ENCODE measurements around the gene EXOSC10. TPM values are rescaled to one million over a fixed set of nuclear protein-coding genes. Genes with fewer than 3 reads are reported as not detected.
A peak's percentile ranks its signal among the peaks of the same experiment; 100 is the strongest.

The EXOSC10 gene
- total RNA-seq, 1 experiment from 2014 or later = 93.1 TPM

GRCh38 chr1:11058595-11059154 is 41.0 kb downstream of the EXOSC10 start:
- intact Hi-C loops (cut with micrococcal nuclease; ENCODE audit: unreplicated experiment) (no loop called here), in situ Hi-C loops (cut with HindIII; ENCODE audit: low pct_unique_long_range_greater_than_20kb, low sequenced_read_pairs) (no loop called here)
- H3K9me3 ChIP-seq (ENCODE audit: control insufficient read depth, insufficient read depth, low read depth, low read length) = no peaks in the 10 kb centered on the region
- TF ChIP-seq POLR2AphosphoS5 (IDR thresholded peaks at IDR 0.05; ENCODE audit: low read depth, low read length) (no peak), SIN3A (IDR thresholded peaks at IDR 0.05; ENCODE audit: borderline replicate concordance, insufficient read depth, low read depth, low read length) (no peak), REST (IDR thresholded peaks at IDR 0.05; ENCODE audit: insufficient read depth in 1 of 2, low read depth in 2 of 2, low read length in 1 of 2) (no peak), TCF7L2 (IDR thresholded peaks at IDR 0.05; ENCODE audit: low read depth, low read length) (no peak)
- TF ChIP-seq, protein P1, sequence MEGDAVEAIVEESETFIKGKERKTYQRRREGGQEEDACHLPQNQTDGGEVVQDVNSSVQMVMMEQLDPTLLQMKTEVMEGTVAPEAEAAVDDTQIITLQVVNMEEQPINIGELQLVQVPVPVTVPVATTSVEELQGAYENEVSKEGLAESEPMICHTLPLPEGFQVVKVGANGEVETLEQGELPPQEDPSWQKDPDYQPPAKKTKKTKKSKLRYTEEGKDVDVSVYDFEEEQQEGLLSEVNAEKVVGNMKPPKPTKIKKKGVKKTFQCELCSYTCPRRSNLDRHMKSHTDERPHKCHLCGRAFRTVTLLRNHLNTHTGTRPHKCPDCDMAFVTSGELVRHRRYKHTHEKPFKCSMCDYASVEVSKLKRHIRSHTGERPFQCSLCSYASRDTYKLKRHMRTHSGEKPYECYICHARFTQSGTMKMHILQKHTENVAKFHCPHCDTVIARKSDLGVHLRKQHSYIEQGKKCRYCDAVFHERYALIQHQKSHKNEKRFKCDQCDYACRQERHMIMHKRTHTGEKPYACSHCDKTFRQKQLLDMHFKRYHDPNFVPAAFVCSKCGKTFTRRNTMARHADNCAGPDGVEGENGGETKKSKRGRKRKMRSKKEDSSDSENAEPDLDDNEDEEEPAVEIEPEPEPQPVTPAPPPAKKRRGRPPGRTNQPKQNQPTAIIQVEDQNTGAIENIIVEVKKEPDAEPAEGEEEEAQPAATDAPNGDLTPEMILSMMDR (IDR thresholded peaks at IDR 0.05) = no peak
- H3K27ac ChIP-seq (ENCODE audit: low read length) = peak overlapping the region; percentile 89
- peaks cover 19% of the 10 kb centered on the region for H3K4me1 ChIP-seq (ENCODE audit: control insufficient read depth, insufficient read depth, low read length)
- H3K27me3 ChIP-seq (ENCODE audit: control insufficient read depth, insufficient read depth, low read length) = no peaks in the 10 kb centered on the region
- POLR2A ChIA-PET = no interaction called here
- ATAC-seq (no peak), DNase-seq (ENCODE audit: low read depth, low spot score) (no peak)
- H3K4me3 ChIP-seq (ENCODE audit: low read depth in 2 of 2, low read length in 2 of 2) = peak overlapping the region; percentile 82 to 83
- CTCF ChIA-PET = no interaction called here
- peaks cover 5% of the 10 kb centered on the region for H3K36me3 ChIP-seq (ENCODE audit: control insufficient read depth, insufficient read depth, low read length)
- no TSS peak for BruUV-seq (replicated peaks)

DNA sequence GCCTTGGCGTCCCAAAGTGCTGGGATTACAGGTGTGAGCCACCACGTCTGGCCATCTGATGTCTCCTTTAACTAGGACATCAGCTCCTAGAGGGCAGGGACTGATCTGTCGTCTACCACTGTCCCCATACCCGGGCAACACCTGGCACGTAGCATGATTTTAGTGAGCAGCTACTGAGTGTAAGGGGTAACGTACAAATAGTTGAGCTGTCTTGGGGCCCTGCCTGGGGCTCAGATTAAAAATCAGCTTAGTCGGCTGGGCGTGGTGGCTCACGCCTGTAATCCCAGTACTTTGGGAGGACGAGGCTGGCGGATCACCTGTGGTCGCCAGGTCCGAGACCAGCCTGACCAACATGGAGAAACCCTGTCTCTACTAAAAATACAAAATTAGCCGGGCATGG is 41.6 kb downstream of the EXOSC10 start:
- BruUV-seq (replicated peaks) = no TSS peak
- Histone ChIP-seq H3K4me3 (ENCODE audit: low read depth in 2 of 2, low read length in 2 of 2) (no peak overlapping the region; a peak in 1 of 4 replicates), H3K9me3 (ENCODE audit: control insufficient read depth, insufficient read depth, low read depth, low read length) (no peaks in the 10 kb centered on the region), H3K36me3 (ENCODE audit: control insufficient read depth, insufficient read depth, low read length) (peaks cover 5% of the 10 kb centered on the region), H3K27ac (ENCODE audit: low read length) (no peak overlapping the region), H3K27me3 (ENCODE audit: control insufficient read depth, insufficient read depth, low read length) (no peaks in the 10 kb centered on the region), H3K4me1 (ENCODE audit: control insufficient read depth, insufficient read depth, low read length) (peaks cover 24% of the 10 kb centered on the region)
- in situ Hi-C loops (cut with HindIII; ENCODE audit: low pct_unique_long_range_greater_than_20kb, low sequenced_read_pairs) (no loop called here), intact Hi-C loops (cut with micrococcal nuclease; ENCODE audit: unreplicated experiment) (no loop called here)
- DNase-seq (ENCODE audit: low read depth, low spot score) (no peak), ATAC-seq (no peak)
- TF ChIP-seq, protein P1 (IDR thresholded peaks at IDR 0.05) = no peak
- TF ChIP-seq SIN3A (IDR thresholded peaks at IDR 0.05; ENCODE audit: borderline replicate concordance, insufficient read depth, low read depth, low read length) = no peak
- TF ChIP-seq TCF7L2 (IDR thresholded peaks at IDR 0.05; ENCODE audit: low read depth, low read length) = no peak
- TF ChIP-seq REST (IDR thresholded peaks at IDR 0.05; ENCODE audit: insufficient read depth in 1 of 2, low read depth in 2 of 2, low read length in 1 of 2) = no peak
- no peak for TF ChIP-seq POLR2AphosphoS5 (IDR thresholded peaks at IDR 0.05; ENCODE audit: low read depth, low read length)
- ChIA-PET CTCF (no interaction called here), POLR2A (no interaction called here)
